22Rv1 (cell line): ENCODE results near the gene MOK.

ENCODE experiments used
- CTCF ChIP-seq: fragments of 450-650 bp; IDR thresholded peaks from 2 replicates; pipeline ENCODE4 v1.5.1; 2017; ENCODE audit warnings: mild to moderate bottlenecking
- ZFX ChIP-seq: fragments of 450-650 bp; IDR thresholded peaks from 2 replicates; pipeline ENCODE4 v1.6.1; 2017; ENCODE audit warnings: antibody characterized with exemption, borderline replicate concordance

DNA sequence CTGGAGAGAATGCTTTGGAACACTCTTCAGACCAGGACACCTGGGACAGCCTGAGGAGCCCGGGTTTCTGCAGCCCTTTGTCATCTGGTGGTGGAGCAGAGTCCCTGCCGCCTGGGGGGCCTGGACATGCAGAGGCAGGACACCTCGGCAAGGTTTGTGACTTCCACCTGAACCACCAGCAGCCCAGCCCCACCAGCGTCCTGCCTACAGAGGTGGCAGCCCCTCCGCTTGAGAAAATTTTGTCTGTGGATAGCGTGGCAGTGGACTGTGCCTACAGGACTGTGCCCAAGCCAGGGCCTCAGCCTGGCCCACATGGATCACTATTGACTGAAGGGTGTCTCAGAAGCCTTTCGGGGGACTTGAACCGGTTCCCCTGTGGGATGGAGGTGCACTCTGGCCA is 36.6 kb upstream of the MOK start:
- TF ChIP-seq CTCF (no peak), ZFX (no peak)
